ENCODE results near the gene CLIP1.

The CLIP1 gene

GRCh38 chr12:122250536-122250935, 171.9 kb downstream of the CLIP1 start:
- TF ChIP-seq POLR2A (IDR thresholded peaks at IDR 0.05; ENCODE audit: low read length) = no peak
- no peak for TF ChIP-seq GATA1 (IDR thresholded peaks at IDR 0.05; ENCODE audit: low read depth, low read length)
- DNase-seq = no peak

DNA sequence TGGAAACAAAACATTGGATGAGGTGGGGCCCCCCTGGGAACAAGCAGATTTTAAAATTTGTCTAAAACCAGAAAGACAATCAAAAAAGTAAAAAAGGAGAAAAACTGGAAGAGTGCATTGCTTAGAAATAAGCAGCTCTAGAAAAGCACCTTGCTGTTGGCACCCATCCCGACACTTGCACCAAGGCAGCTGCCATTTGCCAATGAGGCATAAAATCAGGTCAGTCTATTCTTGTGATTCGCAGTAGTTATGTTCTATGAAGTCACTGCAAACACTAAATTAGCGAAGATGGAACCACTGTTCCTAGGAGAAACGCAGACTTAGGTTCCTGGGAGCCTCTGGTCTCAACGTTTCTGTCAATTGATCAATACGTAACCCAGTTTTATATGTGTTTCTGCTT, 172.4 kb downstream of the CLIP1 start:
- DNase-seq = no peak
- no peak for TF ChIP-seq GATA1 (IDR thresholded peaks at IDR 0.05; ENCODE audit: low read depth, low read length)
- TF ChIP-seq POLR2A (IDR thresholded peaks at IDR 0.05; ENCODE audit: low read length) = no peak

GRCh38 chr12:122245553-122245952, 176.9 kb downstream of the CLIP1 start:
- DNase-seq = no peak
- TF ChIP-seq GATA1 (IDR thresholded peaks at IDR 0.05; ENCODE audit: low read depth, low read length) (no peak), POLR2A (IDR thresholded peaks at IDR 0.05; ENCODE audit: low read length) (no peak)

- TF ChIP-seq GATA1 (IDR thresholded peaks at IDR 0.05; ENCODE audit: low read depth, low read length) (no peak), POLR2A (IDR thresholded peaks at IDR 0.05; ENCODE audit: low read length) (no peak)
- no peak for DNase-seq
Measured at GRCh38 chr12:122244565-122245371, 177.7 kb downstream of the CLIP1 start.

DNA sequence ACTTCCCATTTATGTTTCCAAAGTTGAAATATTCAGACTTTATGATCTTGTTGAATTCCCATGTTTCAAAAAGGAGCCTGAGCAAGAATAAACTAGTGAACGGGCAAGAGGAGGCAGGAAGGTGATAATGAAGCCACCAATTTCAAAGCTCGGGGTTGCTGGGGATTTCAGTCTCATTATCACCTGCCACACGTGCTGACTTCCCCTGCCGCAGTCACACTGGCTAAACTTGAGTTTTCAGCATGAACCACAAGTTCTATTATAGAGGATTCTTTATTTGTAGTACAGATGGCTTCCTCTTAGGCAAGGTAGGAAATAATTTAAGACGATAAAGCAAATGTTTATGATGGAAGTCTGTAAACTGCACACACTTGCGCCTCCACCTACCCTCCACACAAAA, 178.5 kb downstream of the CLIP1 start:
- no peak for DNase-seq

GRCh38 chr12:122238861-122239260, 183.6 kb downstream of the CLIP1 start:
- no peak for DNase-seq
- TF ChIP-seq POLR2A (IDR thresholded peaks at IDR 0.05; ENCODE audit: low read length) (no peak), GATA1 (IDR thresholded peaks at IDR 0.05; ENCODE audit: low read depth, low read length) (no peak)

More for the DNA sequence above, 178.5 kb downstream of the CLIP1 start:
- TF ChIP-seq POLR2A (IDR thresholded peaks at IDR 0.05; ENCODE audit: low read length) (no peak), GATA1 (IDR thresholded peaks at IDR 0.05; ENCODE audit: low read depth, low read length) (no peak)

DNA sequence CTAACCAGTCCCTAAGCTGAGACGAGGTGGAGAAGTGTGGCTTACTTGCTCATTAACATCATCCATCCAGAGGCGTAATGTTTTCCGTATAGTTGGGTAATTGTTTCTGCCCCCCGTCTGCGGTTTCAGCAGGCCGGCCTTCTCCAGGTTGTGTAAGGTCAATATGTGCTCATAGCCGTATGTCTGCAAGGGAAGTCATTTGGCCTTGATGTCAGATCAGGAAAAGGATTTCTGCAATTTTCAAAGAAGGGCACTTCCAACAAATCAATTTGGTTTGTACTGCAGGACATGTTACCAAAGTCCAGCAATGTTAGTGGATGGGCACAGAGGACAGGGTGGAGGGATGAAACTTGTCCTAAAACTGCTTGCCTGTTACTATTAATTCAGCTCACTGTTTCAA, 186.7 kb downstream of the CLIP1 start:
- no peak for TF ChIP-seq GATA1 (IDR thresholded peaks at IDR 0.05; ENCODE audit: low read depth, low read length)
- no peak for TF ChIP-seq POLR2A (IDR thresholded peaks at IDR 0.05; ENCODE audit: low read length)
- no peak for DNase-seq

DNA sequence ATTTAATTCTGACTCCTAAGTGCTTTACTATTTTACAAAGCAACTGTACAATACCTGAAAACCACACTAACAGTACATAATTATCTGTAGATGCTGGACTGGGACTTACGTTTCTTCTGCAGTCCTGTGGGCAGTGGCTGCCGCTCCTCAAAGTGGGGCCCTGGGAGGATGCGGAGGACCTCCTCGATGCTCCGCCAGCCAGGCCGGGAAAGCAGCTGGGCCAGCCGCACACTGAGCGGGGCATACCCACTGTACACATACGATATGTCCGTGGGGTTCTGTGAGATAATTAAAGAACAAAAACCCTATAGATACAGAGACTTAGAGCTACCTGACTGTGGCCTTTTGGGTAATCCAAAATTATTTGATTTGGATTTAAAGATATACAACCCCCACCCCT, 189.8 kb downstream of the CLIP1 start:
- DNase-seq = no peak
- TF ChIP-seq GATA1 (IDR thresholded peaks at IDR 0.05; ENCODE audit: low read depth, low read length) (no peak), POLR2A (IDR thresholded peaks at IDR 0.05; ENCODE audit: low read length) (no peak)

- DNase-seq = no peak
- no peak for TF ChIP-seq POLR2A (IDR thresholded peaks at IDR 0.05; ENCODE audit: low read length)
- TF ChIP-seq GATA1 (IDR thresholded peaks at IDR 0.05; ENCODE audit: low read depth, low read length) = no peak
Measured at GRCh38 chr12:122230798-122231197, 191.7 kb downstream of the CLIP1 start.

DNA sequence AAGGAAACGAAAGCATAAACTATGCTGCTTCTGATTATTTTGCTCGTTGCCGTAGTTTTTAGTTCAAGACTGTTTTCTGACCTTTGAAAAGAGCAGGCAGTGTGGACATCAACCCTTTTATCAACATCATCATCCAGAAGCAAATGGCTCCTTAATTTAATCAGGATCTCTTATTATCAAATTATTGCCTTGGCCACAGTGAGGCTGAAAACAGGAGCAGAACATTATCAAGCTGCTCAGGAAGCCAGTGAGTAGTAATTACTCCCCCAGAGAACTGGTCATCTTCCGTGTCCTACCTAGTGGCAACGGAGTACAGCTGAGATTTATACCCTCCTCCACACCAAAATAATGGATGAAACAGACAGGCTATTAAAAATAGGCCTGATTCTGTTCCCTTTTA, 194.4 kb downstream of the CLIP1 start:
- no peak for TF ChIP-seq GATA1 (IDR thresholded peaks at IDR 0.05; ENCODE audit: low read depth, low read length)
- no peak for TF ChIP-seq POLR2A (IDR thresholded peaks at IDR 0.05; ENCODE audit: low read length)
- DNase-seq = no peak

- DNase-seq = no peak
- TF ChIP-seq POLR2A (IDR thresholded peaks at IDR 0.05; ENCODE audit: low read length) (no peak), GATA1 (IDR thresholded peaks at IDR 0.05; ENCODE audit: low read depth, low read length) (no peak)
Measured at GRCh38 chr12:122227341-122227740, 195.1 kb downstream of the CLIP1 start.

- DNase-seq = no peak
- TF ChIP-seq POLR2A (IDR thresholded peaks at IDR 0.05; ENCODE audit: low read length) (no peak), GATA1 (IDR thresholded peaks at IDR 0.05; ENCODE audit: low read depth, low read length) (no peak)
Measured at GRCh38 chr12:122226366-122227125, 195.9 kb downstream of the CLIP1 start.

DNA sequence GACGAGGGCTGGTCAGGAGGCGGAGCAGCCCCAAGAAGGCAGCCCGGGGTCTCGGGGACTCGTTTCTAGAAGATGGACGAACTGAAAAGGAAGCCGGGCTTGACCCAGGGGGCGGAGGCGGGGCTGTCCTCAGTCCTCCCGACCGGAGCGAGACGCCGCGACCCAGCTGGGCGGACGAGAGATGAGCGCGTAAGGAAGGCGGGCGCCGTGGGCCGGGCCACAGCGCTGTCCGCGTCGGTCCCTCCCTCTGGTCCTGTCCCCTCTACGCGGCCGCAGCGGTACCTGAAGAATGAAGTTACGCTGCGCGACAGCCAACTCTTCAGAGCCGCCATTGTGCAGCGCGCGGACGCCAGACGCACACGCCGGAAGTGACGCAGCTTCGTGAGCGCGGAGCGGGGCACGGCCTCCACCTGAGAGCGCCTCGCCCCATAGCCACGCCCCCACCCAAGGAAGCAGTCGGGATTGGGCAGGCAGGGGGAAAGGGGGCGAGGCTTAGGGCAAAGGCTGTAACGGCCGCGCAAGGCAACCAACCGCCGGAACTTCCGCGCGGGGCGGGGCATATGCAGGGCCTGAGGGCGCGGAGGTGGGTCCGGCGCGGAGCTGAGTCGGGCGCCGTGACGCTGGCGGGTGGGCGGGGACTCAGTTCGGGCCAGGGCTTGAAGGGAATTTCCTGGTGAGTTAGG, 196.6 kb downstream of the CLIP1 start, which contains the start of gene DIABLO:
Gene DIABLO, minus strand, starts transcription at position 370 of the 683 bp plus-strand sequence. Its CDS starts 38 bp downstream, at position 332.
- TF ChIP-seq POLR2A (IDR thresholded peaks at IDR 0.05; ENCODE audit: low read length) (peak; percentile 95), GATA1 (IDR thresholded peaks at IDR 0.05; ENCODE audit: low read depth, low read length) (no peak)

More for the DNA sequence above, 196.6 kb downstream of the CLIP1 start, which contains the start of gene DIABLO:
- peak; percentile 100 for DNase-seq
